HG03457 (cell line): ENCODE data around the gene NPAS2.

ENCODE experiments used
- ATAC-seq: cut with Tn5 transposase; IDR thresholded peaks from one replicate; pipeline ENCODE4 v1.9.1; 2021; ENCODE audit warnings: moderate number of reproducible peaks; ENCODE audit not compliant: unreplicated experiment

The NPAS2 gene

GRCh38 chr2:100880036-100880435 is 60.1 kb downstream of the NPAS2 start:
- ATAC-seq, result no peak

GRCh38 chr2:100880730-100881129 is 60.8 kb downstream of the NPAS2 start:
- ATAC-seq, result no peak

DNA sequence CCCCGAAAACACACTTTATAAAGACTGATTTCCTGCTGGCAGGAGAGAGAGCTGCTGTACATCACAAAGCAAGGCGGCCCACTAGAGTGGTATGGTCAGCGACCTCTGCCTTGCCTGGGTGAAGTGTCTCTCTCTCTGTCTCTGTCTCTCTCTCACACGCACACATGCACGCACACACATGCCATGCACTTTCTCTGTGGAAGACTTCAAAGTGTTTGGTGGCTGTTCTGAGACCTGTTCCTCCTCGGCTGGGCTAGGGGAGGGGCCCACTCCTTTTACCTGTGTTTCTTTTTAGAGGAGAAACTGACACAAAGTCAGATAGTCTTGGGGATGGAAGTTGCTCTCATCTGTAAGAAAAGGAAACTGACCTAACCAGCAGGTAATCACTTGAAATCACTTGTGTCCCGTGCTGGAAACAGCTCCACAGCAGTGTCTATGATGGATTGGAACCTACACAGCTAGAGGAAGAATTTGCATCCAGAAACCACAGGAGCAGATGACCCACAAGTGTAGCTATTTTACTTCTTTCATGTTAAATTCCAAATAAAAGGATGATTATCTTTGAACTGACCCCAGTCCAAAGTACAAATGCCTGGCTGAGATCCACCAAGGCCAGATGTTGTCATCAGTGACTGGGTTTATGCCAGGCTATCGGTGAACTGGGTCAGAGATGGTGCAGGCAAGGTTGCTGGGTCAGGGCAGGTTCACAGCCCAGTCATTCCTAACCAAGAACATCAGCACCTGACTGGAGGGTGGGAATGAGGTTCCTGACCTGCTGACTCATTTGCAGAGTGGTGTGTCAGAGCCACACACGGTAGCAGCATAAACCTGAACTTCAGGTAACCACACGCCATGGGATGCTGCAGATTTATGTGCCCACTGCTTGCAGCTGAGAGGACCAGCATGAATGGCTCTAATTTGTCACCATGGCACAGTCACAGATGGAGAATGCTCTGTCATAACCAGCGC is 63.0 kb downstream of the NPAS2 start:
- ATAC-seq, result no peak

- no peak for ATAC-seq
These were observed 64.2 kb downstream of the NPAS2 start for GRCh38 chr2:100884145-100884621.

GRCh38 chr2:100886085-100886484 is 66.1 kb downstream of the NPAS2 start:
- ATAC-seq, result no peak

GRCh38 chr2:100887039-100887578 is 67.2 kb downstream of the NPAS2 start:
- no peak for ATAC-seq

DNA sequence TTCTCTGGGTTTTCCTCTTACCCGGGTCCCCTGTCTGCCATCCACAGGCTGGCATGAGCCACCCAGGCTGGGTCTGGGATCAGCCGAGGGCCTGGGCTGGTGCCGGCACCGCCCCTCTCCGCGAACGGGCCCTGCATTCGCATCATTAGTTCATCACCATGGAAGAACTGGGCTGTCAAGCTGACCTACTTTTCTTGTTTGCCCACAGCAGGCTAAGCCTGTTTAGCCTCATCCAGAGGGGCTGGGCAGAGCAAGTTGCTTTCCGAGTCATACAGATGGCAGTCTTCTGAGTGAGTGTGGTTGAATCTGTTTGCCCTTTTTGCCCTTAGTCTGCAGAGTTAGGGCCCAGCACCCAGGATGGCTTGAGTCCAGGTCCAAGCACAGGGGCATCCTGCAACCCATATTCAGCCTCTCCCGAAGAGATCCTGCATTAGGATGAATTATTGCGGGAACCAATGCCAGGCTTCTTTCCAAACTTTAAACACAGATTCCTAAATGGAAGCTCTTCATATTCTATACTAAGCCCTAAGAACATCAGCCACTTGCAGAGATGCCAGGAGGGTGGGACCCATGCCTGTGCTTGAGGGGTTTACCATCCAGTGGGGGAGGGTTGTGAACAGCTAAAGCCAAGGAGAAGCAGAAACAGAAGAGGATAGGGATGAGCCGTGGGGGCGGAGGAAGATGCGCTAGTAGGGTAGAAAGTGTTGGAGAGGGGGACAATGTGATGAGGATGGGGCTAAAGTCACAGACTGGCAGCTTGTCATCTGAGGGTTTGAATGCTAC is 68.0 kb downstream of the NPAS2 start:
- no peak for ATAC-seq

DNA sequence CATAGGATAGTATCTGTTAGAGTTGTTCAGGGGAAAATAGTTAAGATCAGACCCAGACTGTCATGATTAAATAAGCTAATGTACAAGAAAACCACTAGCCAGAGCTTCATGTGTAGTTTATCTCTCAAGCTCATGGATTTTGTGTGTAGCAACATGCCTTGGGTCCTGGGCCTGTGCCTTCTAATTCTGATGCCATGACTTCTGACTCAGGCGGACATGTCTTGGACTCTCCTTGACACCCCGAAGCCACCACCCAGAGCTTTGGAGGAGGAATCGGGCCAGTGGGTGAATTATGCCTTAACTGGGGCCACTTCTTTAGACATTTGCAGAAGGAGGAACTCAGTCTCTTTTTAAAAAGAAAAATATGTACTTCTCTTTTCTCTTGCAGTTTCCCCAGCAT is 68.7 kb downstream of the NPAS2 start:
- ATAC-seq, result no peak

- no peak for ATAC-seq
These were observed 69.3 kb downstream of the NPAS2 start for GRCh38 chr2:100889286-100889685.

DNA sequence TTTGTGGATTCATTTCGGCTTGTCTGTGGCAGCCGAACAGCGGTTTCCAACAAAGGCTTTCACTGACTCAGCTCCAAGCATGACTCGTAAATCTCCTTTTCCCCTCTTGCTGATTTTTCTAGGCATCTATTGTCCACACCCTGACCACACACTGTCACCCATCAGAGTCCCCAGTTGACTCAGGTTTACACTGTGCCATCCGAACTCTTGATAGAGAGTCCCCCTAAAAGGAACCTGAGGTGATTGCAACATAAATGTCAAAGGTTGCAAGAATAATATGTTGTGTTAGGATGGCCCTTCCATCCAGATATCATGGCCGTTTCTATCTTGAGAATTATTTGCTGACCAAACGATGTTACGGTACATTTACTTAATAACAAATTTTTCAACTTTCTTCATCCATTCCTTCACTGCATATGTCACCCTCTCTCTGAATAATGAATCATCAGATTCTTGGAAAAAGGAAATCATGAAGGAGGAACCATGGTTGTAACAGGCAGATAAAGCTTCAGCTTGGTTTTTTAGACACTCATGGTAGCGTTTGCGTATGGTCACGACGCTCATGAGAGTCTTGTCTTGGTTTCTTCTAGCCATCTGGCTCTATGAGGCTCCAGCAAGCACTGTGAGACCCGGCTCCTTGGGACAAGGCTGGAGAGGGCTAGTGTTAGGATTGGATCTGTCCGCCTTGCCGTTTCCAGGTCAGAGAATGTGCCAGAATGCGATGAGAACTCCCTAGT is 72.1 kb downstream of the NPAS2 start:
- ATAC-seq, result no peak

GRCh38 chr2:100893392-100894104 is 73.6 kb downstream of the NPAS2 start:
- no peak for ATAC-seq

GRCh38 chr2:100894105-100894795 is 74.3 kb downstream of the NPAS2 start:
- ATAC-seq, result no peak

- no peak for ATAC-seq
These were observed 74.8 kb downstream of the NPAS2 start for GRCh38 chr2:100894796-100895156.

GRCh38 chr2:100895402-100895801 is 75.5 kb downstream of the NPAS2 start:
- no peak for ATAC-seq

GRCh38 chr2:100895934-100896685 is 76.2 kb downstream of the NPAS2 start:
- no peak for ATAC-seq

GRCh38 chr2:100898035-100898665 is 78.2 kb downstream of the NPAS2 start:
- ATAC-seq, result no peak

- no peak for ATAC-seq
These were observed 80.3 kb downstream of the NPAS2 start for GRCh38 chr2:100900156-100900795.

DNA sequence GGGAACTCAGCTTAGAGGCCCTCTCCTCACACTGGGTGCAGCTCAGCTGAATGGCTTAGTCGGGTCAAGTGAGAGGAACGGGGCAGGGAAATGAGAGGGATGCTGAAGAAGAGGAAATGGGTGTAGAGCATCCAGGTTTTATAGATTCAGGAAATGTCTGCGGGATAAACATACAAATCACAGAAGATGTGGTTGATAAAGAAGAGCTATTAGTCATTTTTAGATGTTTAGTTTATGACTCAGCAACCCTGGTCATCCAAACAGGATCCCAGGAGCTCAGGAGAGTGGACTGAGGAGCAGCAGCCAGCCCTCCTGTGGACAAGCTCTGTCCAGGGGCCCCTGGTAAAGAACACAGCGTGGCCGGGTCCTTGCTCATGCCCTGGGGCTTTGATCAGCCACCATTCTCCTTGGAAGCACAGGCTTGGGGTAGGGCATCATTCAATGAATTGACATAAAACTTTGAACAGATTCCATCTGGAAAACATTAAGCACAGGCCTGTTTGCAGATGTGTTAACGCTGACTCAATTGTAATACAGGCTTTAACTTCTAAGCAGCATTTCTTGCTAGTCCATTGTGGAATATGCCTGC is 83.0 kb downstream of the NPAS2 start:
- no peak for ATAC-seq
